ENCODE measurements around the gene SLC7A6OS. TPM values are rescaled to one million over a fixed set of nuclear protein-coding genes. Genes with fewer than 3 reads are reported as not detected.

Gene SLC7A6OS
- total RNA-seq, 2 donors from 2014 or later = 22.5 to 26.0 TPM

- Histone ChIP-seq H3K27me3 (ENCODE audit: control insufficient read depth, insufficient read depth, low read length, poor library complexity, severe bottlenecking) (no peaks in the 10 kb centered on the region), H3K4me3 (ENCODE audit: low read length) (no peak overlapping the region), H3K4me1 (ENCODE audit: control insufficient read depth, insufficient read depth, low read length) (peaks cover 5% of the 10 kb centered on the region), H3K9ac (ENCODE audit: extremely low read depth, low read length, poor library complexity, severe bottlenecking) (no peak overlapping the region), H3K27ac (ENCODE audit: low read depth, low read length) (no peak overlapping the region), H3K9me3 (ENCODE audit: control insufficient read depth, low read length) (peaks cover 14% of the 10 kb centered on the region), H3K36me3 (ENCODE audit: control insufficient read depth, insufficient read depth, low read length) (peaks cover 64% of the 10 kb centered on the region)
- Mint-ChIP-seq H3K36me3 (ENCODE audit: low read depth) (peaks cover 46% of the 10 kb centered on the region), H3K9me3 (no peaks in the 10 kb centered on the region), H3K27me3 (ENCODE audit: insufficient read depth) (no peaks in the 10 kb centered on the region), H3K27ac (no peak overlapping the region), H3K4me3 (no peak overlapping the region), H3K4me1 (peaks cover 6% of the 10 kb centered on the region)
- TF ChIP-seq, protein P1, sequence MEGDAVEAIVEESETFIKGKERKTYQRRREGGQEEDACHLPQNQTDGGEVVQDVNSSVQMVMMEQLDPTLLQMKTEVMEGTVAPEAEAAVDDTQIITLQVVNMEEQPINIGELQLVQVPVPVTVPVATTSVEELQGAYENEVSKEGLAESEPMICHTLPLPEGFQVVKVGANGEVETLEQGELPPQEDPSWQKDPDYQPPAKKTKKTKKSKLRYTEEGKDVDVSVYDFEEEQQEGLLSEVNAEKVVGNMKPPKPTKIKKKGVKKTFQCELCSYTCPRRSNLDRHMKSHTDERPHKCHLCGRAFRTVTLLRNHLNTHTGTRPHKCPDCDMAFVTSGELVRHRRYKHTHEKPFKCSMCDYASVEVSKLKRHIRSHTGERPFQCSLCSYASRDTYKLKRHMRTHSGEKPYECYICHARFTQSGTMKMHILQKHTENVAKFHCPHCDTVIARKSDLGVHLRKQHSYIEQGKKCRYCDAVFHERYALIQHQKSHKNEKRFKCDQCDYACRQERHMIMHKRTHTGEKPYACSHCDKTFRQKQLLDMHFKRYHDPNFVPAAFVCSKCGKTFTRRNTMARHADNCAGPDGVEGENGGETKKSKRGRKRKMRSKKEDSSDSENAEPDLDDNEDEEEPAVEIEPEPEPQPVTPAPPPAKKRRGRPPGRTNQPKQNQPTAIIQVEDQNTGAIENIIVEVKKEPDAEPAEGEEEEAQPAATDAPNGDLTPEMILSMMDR (conservative IDR thresholded peaks at IDR 0.05) = no peak
- DNase-seq = no peak
- WGBS, 2 experiments (ENCODE audit: insufficient coverage in 1 of 2, insufficient read length in 1 of 2) = 90 to 95% methylated on average over 3 to 5 of the region's 5 CpGs
These were observed 13.6 kb upstream of the SLC7A6OS start for GRCh38 chr16:68324336-68324735.

DNA sequence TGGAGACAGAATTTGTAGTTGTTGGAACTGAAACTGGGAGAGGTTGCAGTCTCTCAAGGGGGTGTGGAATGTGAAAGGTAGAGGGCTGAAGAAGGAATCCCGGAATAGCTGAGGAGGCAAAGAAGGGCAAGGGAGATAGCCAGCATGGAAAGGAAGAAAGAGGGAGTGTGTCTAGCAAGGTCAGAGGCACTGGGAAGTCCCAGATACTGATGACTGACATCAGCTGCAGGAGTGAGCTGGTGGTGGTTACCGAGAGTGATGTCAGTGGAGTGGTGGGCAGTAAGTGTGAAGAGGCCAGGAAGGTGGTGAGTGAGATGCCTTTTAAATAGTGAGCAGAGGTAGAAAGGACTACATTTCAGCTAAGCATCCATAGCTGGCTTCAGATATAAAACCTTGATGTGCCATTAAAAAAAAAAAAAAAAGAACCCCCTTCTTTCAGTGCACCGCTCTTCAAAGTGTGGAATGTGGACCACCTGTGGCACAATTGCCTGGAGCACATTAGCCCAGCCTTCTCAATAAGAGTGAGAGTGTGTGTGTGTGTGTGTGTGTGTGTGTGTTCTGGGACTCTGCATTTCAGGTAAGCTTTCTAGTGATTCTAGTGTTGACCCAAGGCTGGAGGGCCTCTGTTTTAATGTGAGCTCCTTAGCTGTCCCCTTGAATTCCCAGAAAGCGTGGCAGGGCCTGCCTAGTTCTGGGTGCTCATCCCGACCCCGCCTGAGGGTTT, 8.6 kb upstream of the SLC7A6OS start:
- no peaks in the 10 kb centered on the region for H3K27me3 ChIP-seq (ENCODE audit: control insufficient read depth, insufficient read depth, low read length, poor library complexity, severe bottlenecking)
- TF ChIP-seq, protein P1 (conservative IDR thresholded peaks at IDR 0.05) = no peak
- H3K9me3 ChIP-seq (ENCODE audit: control insufficient read depth, low read length) = peaks cover 14% of the 10 kb centered on the region
- Mint-ChIP-seq H3K4me3 (no peak overlapping the region), H3K36me3 (ENCODE audit: low read depth) (peaks cover 56% of the 10 kb centered on the region), H3K27me3 (ENCODE audit: insufficient read depth) (no peaks in the 10 kb centered on the region), H3K27ac (no peak overlapping the region), H3K4me1 (no peaks in the 10 kb centered on the region), H3K9me3 (no peaks in the 10 kb centered on the region)
- H3K36me3 ChIP-seq (ENCODE audit: control insufficient read depth, insufficient read depth, low read length) = peaks cover 65% of the 10 kb centered on the region
- no peaks in the 10 kb centered on the region for H3K4me1 ChIP-seq (ENCODE audit: control insufficient read depth, insufficient read depth, low read length)
- DNase-seq = no peak
- 94 to 99% methylated on average over 4 to 6 of the region's 6 CpGs for WGBS, 2 experiments (ENCODE audit: insufficient coverage in 1 of 2, insufficient read length in 1 of 2)
- no peak overlapping the region for H3K27ac ChIP-seq (ENCODE audit: low read depth, low read length)
- H3K9ac ChIP-seq (ENCODE audit: extremely low read depth, low read length, poor library complexity, severe bottlenecking) = no peak overlapping the region
- no peak overlapping the region for H3K4me3 ChIP-seq (ENCODE audit: low read length)

- no peak overlapping the region for H3K27ac ChIP-seq (ENCODE audit: low read depth, low read length)
- H3K9me3 ChIP-seq (ENCODE audit: control insufficient read depth, low read length) = no peaks in the 10 kb centered on the region
- H3K4me3 ChIP-seq (ENCODE audit: low read length) = no peak overlapping the region
- peaks cover 12% of the 10 kb centered on the region for H3K4me1 Mint-ChIP-seq
- no peak overlapping the region for H3K4me3 Mint-ChIP-seq
- H3K27ac Mint-ChIP-seq = no peak overlapping the region
- no peaks in the 10 kb centered on the region for H3K4me1 ChIP-seq (ENCODE audit: control insufficient read depth, insufficient read depth, low read length)
- DNase-seq = no peak
- H3K27me3 Mint-ChIP-seq (ENCODE audit: insufficient read depth) = no peaks in the 10 kb centered on the region
- H3K36me3 ChIP-seq (ENCODE audit: control insufficient read depth, insufficient read depth, low read length) = peaks cover 23% of the 10 kb centered on the region
- no peaks in the 10 kb centered on the region for H3K9me3 Mint-ChIP-seq
- H3K36me3 Mint-ChIP-seq (ENCODE audit: low read depth) = peaks cover 35% of the 10 kb centered on the region
- TF ChIP-seq, protein P1 (conservative IDR thresholded peaks at IDR 0.05) = no peak
- H3K27me3 ChIP-seq (ENCODE audit: control insufficient read depth, insufficient read depth, low read length, poor library complexity, severe bottlenecking) = no peaks in the 10 kb centered on the region
- H3K9ac ChIP-seq (ENCODE audit: extremely low read depth, low read length, poor library complexity, severe bottlenecking) = no peak overlapping the region
- WGBS, 2 experiments (ENCODE audit: insufficient coverage in 1 of 2, insufficient read length in 1 of 2) = 95 to 98% methylated on average over 4 of the region's 4 CpGs
These were observed 2.4 kb upstream of the SLC7A6OS start for GRCh38 chr16:68313116-68313515.
